GM10266 (cell line): ENCODE data around the gene ZNF776.

Experiments
- DNase-seq: peaks from one replicate; pipeline ENCODE4 v3.0.0; 2012; ENCODE audit errors: extremely low spot score
- TF ChIP-seq, protein P1 (sequence below): IDR thresholded peaks from 2 replicates; pipeline ENCODE4 v1.5.1; 2012; ENCODE audit warnings: mild to moderate bottlenecking, low read depth; ENCODE audit not compliant: control insufficient read depth, insufficient read depth; ENCODE audit errors: missing control alignments

The ZNF776 gene

GRCh38 chr19:57755031-57755430 lies 8.4 kb downstream of the ZNF776 start:
- TF ChIP-seq, protein P1, sequence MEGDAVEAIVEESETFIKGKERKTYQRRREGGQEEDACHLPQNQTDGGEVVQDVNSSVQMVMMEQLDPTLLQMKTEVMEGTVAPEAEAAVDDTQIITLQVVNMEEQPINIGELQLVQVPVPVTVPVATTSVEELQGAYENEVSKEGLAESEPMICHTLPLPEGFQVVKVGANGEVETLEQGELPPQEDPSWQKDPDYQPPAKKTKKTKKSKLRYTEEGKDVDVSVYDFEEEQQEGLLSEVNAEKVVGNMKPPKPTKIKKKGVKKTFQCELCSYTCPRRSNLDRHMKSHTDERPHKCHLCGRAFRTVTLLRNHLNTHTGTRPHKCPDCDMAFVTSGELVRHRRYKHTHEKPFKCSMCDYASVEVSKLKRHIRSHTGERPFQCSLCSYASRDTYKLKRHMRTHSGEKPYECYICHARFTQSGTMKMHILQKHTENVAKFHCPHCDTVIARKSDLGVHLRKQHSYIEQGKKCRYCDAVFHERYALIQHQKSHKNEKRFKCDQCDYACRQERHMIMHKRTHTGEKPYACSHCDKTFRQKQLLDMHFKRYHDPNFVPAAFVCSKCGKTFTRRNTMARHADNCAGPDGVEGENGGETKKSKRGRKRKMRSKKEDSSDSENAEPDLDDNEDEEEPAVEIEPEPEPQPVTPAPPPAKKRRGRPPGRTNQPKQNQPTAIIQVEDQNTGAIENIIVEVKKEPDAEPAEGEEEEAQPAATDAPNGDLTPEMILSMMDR, result no peak
- DNase-seq, result no peak

GRCh38 chr19:57757941-57758340 lies 11.3 kb downstream of the ZNF776 start:
- TF ChIP-seq, protein P1, result no peak

DNA sequence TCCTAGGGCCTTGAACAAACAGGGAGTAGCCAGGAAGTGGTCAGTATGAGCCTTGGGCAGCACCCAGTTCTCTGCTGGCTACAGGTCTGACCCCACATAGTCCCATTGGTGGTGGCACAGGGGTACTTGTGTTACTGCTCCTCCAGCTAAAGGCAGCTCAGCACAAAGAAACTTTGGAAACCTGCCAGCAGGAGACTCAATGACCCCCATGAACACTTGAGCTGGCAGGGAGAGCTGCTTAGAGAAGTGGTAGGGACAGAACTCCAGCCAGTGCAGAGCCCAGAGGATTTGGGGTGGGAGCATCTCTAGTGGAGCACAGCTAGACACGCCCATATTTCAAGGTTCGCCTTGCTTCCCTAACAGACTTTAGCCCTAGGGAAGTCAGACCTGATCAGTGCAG lies 12.5 kb downstream of the ZNF776 start:
- no peak for DNase-seq
- TF ChIP-seq, protein P1, result no peak

More at GRCh38 chr19:57757941-57758340, 11.3 kb downstream of the ZNF776 start:
- no peak for DNase-seq

DNA sequence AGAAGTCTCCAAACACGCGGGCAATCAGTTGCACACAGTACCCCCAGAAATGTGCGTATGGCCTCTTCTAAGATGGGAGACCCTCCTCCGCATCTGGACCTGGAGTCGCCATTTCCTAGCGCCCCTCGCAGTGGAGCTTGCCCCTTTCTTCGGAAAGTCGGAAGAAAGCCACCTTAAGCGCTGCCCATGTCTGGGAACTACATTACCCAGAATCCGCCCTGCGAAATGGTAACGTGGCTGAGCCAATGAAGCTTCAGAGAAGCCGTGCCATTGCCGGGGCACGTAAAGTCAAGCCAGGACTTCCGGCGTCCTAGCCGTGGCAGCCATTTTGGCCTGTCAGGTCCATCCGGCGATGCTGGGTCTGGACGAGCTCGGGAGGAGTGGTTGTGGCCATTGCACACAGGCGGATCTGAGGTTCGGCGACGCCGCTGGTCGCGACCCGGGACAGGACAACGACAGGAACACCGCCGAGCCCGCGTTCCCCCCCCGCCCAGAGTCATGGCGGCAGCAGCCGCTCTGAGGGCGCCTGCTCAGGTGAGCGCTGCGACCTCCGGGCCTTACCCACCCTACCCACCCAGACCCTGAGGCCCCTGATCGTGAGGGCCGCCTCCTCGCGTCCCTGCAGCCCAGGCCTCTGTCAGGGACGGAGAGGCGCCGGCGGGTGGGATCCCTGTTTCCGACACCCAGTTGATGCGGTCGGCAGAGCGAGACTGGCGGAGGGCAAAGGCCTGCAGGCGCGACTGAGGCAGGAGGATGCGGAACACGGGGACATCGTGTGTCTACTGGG lies 22.9 kb downstream of the ZNF776 start, which contains the start of gene ZNF586:
Gene ZNF586 (plus strand): TSS at position 332 of the 787 bp plus-strand sequence. CDS start 167 bp downstream, at position 499.
- TF ChIP-seq, protein P1, result no peak
- DNase-seq, result peak; percentile 91

DNA sequence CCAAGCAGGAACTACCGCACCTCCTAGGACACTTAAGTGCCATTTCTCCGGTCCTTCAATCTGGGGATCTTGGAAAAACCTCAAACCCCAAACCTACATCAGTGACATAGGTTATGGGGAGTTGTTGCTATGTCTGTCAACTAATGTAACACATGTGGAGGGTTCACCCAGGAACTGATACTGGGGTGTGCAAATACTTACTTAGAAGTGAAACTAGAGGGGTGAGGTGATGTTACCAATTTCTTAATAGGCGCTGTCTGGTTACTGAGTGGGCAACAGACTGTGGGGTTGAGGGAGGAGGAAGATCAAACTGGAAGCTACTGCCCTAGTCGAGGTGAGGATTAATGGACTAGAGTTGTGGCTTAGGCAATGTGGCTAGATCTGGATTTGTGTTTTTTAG lies 24.8 kb downstream of the ZNF776 start:
- TF ChIP-seq, protein P1, result no peak
- no peak for DNase-seq

DNA sequence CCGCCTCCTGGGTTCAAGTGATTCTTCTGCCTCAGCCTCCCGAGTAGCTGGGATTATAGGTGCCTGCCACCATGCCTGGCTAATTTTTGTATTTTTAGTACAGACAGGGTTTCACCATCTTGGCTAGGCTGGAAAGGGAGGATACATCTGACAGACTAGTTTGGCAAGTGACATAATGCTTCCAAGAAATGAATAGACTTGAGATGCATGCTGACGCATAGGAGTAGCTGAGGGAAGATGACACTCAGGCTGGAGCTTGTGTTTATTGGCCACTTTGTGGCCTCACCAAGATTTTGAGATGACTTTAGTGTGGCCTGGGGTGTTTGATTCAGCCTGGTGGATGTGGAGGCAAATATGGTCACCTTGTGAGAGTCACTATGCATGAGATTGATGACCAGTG lies 26.9 kb downstream of the ZNF776 start:
- TF ChIP-seq, protein P1, result no peak
- DNase-seq, result no peak

DNA sequence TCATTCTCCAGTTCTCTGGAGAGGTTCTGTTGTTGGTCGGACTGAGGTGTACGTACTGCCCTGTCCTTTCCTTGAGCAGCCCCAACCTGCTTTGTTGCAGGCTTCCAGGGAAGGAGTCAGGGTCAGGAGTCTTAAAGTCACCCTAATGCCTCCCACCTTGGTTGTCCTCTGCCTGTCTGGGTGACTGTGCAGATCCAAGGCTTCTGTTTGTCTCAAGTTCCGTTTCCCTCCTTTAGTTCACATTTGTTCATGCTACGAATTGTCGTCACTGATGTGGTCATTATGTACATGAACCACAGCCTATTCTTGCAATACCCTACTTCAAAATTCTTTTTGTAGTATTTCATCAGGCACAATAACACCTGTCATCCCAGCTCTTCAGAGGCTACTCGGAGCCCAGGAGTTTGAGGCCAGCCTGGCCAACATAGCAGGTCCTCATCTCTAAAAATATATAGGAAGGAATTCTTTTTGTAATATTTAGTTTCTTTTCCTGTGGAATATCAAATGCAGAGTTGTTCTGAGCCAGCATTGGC lies 30.2 kb downstream of the ZNF776 start:
- TF ChIP-seq, protein P1, result no peak
- DNase-seq, result no peak
